PC-3 (cell line): ENCODE measurements around the gene TUBGCP2.

Experiments used
- EZH2 ChIP-seq: fragments of 300-600 bp; sonication (generic); IDR thresholded peaks from one replicate; pipeline ENCODE4 v1.6.1; 2017; ENCODE audit warnings: antibody characterized with exemption, mild to moderate bottlenecking, low read length; ENCODE audit not compliant: unreplicated experiment
- TF ChIP-seq, protein P1 (sequence below): fragments of 300-600 bp; sonication (generic); conservative IDR thresholded peaks from 2 replicates; pipeline ENCODE4 v1.5.1; 2017; ENCODE audit warnings: antibody characterized with exemption, low read depth, mild to moderate bottlenecking, low read length

DNA sequence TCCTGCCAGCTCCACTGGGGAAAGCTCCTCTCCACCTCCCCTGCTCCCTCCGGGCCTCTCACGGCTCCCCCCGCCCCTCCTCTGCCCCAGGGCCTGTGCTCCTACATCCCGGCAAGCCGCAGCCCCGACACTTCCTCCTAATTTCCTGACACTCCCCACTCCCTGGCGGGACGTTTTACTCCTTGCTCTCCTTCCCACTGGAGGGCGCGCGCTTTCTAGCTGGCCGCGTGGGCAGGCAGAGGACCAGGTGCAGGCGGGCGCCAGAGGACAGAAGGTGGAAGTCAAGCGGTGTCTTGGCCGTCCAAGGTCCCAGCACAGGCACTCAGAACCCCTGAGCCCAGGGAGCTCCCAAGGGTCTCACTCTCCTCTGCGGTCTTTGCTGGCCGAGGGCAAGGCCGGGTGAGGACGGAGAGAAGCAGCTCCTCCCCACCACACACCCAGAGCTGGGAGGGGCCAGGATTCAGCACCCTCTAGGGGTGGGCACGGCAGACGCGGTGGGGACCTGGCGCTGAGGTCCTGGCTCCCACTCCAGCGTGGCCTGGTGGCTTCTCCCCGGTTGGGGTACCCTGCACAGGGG lies 51.1 kb downstream of the TUBGCP2 start:
- TF ChIP-seq, protein P1, sequence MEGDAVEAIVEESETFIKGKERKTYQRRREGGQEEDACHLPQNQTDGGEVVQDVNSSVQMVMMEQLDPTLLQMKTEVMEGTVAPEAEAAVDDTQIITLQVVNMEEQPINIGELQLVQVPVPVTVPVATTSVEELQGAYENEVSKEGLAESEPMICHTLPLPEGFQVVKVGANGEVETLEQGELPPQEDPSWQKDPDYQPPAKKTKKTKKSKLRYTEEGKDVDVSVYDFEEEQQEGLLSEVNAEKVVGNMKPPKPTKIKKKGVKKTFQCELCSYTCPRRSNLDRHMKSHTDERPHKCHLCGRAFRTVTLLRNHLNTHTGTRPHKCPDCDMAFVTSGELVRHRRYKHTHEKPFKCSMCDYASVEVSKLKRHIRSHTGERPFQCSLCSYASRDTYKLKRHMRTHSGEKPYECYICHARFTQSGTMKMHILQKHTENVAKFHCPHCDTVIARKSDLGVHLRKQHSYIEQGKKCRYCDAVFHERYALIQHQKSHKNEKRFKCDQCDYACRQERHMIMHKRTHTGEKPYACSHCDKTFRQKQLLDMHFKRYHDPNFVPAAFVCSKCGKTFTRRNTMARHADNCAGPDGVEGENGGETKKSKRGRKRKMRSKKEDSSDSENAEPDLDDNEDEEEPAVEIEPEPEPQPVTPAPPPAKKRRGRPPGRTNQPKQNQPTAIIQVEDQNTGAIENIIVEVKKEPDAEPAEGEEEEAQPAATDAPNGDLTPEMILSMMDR = peak; percentile 72
- no peak for TF ChIP-seq EZH2
